22Rv1 (cell line): Measurements from ENCODE around the gene PRR14.

Experiments used
- ZFX ChIP-seq: fragments of 450-650 bp; IDR thresholded peaks from 2 replicates; pipeline ENCODE4 v1.6.1; 2017; ENCODE audit warnings: antibody characterized with exemption, borderline replicate concordance
- TF ChIP-seq, protein P1 (sequence below): fragments of 450-650 bp; IDR thresholded peaks from 2 replicates; pipeline ENCODE4 v1.5.1; 2017; ENCODE audit warnings: mild to moderate bottlenecking

GRCh38 chr16:30656388-30656787 lies 5.6 kb downstream of the PRR14 start:
- TF ChIP-seq, protein P1, sequence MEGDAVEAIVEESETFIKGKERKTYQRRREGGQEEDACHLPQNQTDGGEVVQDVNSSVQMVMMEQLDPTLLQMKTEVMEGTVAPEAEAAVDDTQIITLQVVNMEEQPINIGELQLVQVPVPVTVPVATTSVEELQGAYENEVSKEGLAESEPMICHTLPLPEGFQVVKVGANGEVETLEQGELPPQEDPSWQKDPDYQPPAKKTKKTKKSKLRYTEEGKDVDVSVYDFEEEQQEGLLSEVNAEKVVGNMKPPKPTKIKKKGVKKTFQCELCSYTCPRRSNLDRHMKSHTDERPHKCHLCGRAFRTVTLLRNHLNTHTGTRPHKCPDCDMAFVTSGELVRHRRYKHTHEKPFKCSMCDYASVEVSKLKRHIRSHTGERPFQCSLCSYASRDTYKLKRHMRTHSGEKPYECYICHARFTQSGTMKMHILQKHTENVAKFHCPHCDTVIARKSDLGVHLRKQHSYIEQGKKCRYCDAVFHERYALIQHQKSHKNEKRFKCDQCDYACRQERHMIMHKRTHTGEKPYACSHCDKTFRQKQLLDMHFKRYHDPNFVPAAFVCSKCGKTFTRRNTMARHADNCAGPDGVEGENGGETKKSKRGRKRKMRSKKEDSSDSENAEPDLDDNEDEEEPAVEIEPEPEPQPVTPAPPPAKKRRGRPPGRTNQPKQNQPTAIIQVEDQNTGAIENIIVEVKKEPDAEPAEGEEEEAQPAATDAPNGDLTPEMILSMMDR, result no peak
- no peak for TF ChIP-seq ZFX
